Stomach (tissue), 4 donors: ENCODE results near the gene KCNC3.

ENCODE experiments used
- POLR2A ChIP-seq, 4 donors: fragments of 450-650 bp; IDR thresholded peaks; one replicate each; pipeline ENCODE4 v1.6.1; 2016; ENCODE audit warnings: antibody characterized with exemption in 4 of 4, control low read depth in 2 of 4, mild to moderate bottlenecking in 1 of 4, moderate library complexity in 1 of 4
- POLR2AphosphoS5 ChIP-seq, 3 donors: sonication (generic); formaldehyde crosslinking; IDR thresholded peaks; one replicate each; pipeline ENCODE4 v1.6.1; 2016; ENCODE audit warnings: antibody characterized with exemption in 3 of 3
- TF ChIP-seq, protein P1 (sequence below), 7 experiments: fragments of 450-650 bp in 4 of 7; fragments of 200-600 bp in 3 of 7; sonication (generic) in 3 of 7; IDR thresholded peaks; one replicate each; pipeline ENCODE4 v1.5.1; 2016 to 2019; ENCODE audit warnings: antibody characterized with exemption in 7 of 7, control low read depth in 2 of 7, mild to moderate bottlenecking in 1 of 7

DNA sequence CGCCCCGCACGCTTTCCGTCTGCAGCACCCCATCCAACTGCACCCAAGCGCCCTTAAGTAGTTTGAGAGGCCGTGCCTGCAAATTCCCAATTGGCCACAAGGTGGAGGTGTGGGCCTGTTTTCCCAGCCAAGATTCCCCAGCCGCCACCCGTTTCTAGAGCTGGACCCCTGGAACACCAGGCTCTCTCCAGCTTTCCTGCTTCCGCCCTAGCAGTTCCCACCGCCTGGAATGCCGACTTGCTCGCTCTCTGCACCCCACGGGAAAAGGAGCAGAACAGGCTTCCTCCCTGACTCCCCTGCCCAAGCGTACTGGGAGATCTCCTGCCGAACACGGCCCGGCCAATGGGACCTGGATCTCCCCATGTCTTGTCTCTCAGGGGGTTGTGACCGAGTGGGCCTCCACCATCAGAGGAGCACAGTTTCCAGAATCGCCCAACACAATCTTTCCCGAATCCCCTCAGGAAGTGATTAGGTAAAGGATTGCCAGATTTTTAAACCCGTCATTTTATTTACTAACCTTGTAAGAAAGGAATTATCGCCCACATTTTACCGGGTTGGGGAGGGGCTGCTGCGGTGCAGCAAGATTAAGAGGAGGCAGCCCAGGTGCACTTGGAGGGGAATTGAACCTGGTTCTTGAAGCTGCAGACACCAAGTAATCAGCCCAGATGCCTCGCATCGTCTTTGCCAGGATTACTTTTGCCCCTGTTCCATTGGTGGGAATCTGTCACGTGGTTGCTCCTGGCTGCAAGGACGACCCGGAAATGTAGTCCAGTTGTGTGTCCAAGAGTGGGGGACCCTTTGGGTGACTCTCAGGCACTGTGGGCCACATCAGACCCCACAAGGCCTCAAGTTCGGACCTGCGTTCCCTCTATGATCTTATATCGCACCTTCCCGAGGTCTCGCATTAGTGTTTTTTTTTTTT is 39.7 kb upstream of the KCNC3 start:
- TF ChIP-seq, protein P1, sequence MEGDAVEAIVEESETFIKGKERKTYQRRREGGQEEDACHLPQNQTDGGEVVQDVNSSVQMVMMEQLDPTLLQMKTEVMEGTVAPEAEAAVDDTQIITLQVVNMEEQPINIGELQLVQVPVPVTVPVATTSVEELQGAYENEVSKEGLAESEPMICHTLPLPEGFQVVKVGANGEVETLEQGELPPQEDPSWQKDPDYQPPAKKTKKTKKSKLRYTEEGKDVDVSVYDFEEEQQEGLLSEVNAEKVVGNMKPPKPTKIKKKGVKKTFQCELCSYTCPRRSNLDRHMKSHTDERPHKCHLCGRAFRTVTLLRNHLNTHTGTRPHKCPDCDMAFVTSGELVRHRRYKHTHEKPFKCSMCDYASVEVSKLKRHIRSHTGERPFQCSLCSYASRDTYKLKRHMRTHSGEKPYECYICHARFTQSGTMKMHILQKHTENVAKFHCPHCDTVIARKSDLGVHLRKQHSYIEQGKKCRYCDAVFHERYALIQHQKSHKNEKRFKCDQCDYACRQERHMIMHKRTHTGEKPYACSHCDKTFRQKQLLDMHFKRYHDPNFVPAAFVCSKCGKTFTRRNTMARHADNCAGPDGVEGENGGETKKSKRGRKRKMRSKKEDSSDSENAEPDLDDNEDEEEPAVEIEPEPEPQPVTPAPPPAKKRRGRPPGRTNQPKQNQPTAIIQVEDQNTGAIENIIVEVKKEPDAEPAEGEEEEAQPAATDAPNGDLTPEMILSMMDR (IDR thresholded peaks at IDR 0.05), result peak in 6 of 7 experiments; percentile 13 to 93 (median 88)
- TF ChIP-seq POLR2AphosphoS5 (IDR thresholded peaks at IDR 0.05) (peak in 1 of 3 donors; percentile 55), POLR2A (IDR thresholded peaks at IDR 0.05) (no peak)
